EL (cell line): ENCODE measurements around the gene EID2B.

Experiments used
- DNase-seq: peaks from one replicate; pipeline ENCODE4 v3.0.0-alpha.2; 2016

Gene EID2B

DNA sequence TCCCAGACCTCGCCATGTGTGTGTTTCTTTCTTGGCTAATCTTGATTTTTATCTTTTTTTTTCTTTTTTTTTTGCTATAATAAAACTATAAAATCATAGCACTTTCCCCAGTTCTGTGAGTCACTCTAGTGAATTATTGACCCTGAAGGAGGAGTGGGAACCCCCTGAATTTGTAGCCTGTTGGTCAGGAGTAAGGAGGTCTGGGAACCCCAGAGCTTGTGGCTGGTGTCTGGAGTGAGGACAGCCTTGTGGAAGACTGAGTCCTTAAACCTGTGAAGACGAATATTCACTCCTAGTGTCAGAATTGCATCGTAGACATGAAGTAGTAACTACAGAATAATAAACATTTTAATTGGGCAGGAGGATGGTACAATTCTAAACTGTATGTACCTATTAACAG, 7.4 kb downstream of the EID2B start:
- DNase-seq: no peak

GRCh38 chr19:39524495-39524894, 8.2 kb downstream of the EID2B start:
- no peak for DNase-seq

GRCh38 chr19:39520541-39521484, 11.8 kb downstream of the EID2B start:
- DNase-seq: no peak

GRCh38 chr19:39518975-39519374, 13.7 kb downstream of the EID2B start:
- DNase-seq: no peak

- no peak for DNase-seq
Observed at GRCh38 chr19:39518458-39518857, 14.2 kb downstream of the EID2B start.

DNA sequence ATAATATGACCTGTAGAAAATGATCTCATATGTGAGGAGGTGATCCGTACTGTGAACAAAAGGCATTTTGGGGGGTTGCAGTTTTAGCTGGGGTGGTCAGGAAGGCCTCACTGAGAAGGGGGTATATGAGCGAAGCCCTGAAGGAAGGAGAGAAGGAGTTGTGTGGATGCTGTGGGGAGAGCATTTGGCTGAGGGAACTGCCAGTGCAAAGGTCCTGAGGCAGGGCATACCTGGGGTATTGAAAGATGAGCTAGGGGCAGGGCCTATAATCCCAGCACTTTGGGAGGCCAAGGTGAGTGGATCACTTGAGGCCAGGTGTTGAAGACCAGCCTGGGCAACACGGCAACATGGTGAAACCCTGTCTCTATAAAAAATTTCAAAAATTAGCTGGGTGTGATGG, 15.2 kb downstream of the EID2B start:
- DNase-seq: no peak

DNA sequence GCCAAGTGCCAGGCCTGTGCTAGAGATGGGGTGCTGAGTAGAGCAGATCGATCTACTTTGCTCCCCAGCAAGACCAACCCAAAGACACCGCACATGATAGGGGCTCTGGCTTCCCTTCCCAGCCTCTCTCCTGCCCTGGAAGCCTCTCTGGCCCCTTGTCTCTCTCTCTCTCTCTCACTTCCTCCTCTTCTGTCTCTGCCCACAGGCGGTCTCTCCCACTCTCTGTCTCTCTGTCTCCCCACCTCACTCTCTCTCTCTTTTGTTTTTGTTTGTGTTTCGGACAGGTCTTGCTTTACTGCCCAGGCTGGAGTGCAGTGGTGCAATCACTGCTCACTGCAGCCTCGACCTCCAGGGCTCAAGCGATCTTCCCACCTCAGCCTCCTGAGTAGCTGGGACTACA, 16.4 kb downstream of the EID2B start:
- DNase-seq: no peak

- DNase-seq: no peak
Observed at GRCh38 chr19:39515551-39516191, 17.0 kb downstream of the EID2B start.

- no peak for DNase-seq
Observed at GRCh38 chr19:39514840-39515550, 17.7 kb downstream of the EID2B start, which contains the start of gene SELENOV. SELENOV (plus strand) TSS chr19:39515139; CDS start chr19:39515213, 74 bp downstream.

DNA sequence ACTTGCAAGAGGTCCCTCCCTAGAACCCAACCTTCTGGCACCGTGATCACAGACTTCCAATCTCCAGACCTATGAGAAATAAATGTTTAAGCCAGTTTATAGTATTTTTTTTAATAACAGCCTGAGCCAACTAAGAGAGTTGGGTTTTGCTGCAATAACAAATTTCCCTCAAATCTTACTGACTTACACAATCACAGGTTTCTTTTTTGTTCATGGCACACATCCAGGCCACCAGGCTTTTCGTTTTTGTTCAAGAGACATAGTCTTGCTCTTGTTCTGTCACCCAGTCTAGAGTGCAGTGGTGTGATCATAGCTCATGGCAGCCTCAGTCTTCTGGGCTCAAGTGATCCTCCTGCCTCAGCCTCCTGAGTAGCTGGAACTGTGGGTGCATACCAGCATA, 19.7 kb downstream of the EID2B start:
- no peak for DNase-seq

- DNase-seq: no peak
Observed at GRCh38 chr19:39509233-39509632, 23.4 kb downstream of the EID2B start.

DNA sequence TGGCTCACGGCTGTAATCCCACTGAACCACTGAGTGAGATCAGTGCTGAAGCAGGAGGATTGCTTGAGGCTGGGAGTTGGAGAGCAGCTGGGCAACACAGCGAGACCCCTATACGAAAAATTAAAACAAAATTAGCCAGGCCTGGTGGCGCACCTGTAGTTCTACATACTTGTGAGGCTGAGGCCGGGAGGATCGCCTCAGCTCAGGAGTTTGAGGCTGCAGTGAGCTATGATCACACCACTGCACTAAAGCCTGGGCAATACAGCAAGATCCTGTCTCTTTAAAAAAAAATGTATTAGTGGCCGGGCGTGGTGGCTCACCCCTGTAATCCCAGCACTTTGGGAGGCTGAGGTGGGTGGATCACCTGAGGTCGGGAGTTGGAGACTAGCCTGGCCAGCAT, 24.0 kb downstream of the EID2B start:
- no peak for DNase-seq

GRCh38 chr19:39507715-39508364, 24.8 kb downstream of the EID2B start:
- DNase-seq: no peak

DNA sequence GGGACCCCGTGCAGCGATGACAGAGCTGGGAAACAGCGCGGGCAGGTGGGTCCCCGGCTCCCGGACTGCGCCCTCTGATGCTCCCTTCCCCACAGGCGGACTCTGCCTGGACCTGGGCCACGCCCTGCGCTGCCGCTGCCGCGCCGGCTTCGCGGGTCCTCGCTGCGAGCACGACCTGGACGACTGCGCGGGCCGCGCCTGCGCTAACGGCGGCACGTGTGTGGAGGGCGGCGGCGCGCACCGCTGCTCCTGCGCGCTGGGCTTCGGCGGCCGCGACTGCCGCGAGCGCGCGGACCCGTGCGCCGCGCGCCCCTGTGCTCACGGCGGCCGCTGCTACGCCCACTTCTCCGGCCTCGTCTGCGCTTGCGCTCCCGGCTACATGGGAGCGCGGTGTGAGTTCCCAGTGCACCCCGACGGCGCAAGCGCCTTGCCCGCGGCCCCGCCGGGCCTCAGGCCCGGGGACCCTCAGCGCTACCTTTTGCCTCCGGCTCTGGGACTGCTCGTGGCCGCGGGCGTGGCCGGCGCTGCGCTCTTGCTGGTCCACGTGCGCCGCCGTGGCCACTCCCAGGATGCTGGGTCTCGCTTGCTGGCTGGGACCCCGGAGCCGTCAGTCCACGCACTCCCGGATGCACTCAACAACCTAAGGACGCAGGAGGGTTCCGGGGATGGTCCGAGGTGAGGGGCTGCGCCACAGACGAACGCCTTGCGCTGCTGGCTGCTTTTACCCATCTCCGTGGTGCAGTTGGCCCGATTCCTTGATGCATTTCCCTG, 25.5 kb downstream of the EID2B start:
- peak; percentile 74 for DNase-seq

DNA sequence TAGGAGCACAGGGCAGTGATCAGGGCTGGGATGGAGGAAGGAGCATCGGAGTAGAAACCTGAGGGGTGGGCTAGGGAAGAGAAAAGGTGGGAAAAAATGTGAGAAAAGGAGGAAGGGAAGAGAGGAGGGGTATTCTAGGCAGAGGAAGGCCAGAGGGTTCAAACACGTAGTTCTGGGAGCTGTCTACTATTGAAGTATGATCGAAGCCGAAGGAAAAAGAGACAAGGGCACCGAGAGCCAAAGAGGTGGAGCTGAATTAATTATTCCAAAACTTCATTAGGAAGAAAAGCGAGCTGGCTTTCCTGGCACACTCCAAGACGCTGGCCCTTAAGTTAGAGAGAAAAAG, 26.1 kb downstream of the EID2B start:
- no peak for DNase-seq

DNA sequence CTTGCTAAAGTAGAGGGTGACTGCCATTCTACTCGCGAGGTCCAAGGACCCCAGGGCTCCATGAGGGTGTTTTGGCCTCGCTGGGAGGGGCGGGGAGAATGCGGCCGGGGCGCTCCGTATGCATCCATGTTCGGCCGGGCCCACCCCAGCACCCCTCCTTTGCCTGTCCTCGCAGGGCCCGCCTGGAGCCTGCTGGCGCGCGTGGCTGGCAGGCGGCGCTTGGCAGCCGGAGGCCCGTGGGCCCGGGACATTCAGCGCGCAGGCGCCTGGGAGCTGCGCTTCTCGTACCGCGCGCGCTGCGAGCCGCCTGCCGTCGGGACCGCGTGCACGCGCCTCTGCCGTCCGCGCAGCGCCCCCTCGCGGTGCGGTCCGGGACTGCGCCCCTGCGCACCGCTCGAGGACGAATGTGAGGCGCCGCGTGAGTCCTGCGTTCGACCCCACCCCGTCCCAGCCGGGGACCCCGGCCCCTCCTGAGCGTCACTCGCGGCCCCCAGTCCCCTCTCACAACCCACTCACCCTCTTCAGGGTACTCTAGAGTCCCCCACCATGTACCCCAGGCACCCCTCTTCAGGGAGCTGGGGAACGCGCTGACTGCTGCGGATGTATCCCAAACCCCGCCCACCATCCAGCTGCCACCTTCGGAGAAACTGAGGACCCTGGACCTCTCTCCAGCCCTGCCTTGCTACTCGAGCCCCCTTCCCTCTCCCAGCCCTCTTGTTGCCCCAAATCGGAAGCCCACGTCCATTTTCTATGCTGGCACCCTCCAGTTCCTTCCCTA, 29.8 kb downstream of the EID2B start:
- DNase-seq: peak; percentile 64

- no peak for DNase-seq
Observed at GRCh38 chr19:39501340-39501739, 31.3 kb downstream of the EID2B start.

DNA sequence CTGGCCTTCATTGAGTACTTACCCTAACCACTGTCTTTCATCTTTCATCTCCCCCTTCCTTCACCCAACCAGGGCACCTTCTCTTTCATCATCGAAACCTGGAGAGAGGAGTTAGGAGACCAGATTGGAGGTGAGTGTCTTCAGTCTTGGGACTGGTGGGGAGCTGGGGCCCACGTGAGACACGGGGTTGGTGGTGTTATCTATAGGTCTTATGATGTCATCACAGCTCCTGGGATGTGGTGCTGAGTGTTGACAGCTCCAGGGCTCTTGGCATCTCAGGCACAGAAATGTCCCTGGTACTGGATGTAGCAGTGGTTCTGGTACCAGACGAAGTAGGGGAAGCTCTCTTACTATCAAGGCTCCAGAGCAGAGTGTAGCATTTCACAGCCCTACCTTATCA, 32.1 kb downstream of the EID2B start:
- no peak for DNase-seq

DNA sequence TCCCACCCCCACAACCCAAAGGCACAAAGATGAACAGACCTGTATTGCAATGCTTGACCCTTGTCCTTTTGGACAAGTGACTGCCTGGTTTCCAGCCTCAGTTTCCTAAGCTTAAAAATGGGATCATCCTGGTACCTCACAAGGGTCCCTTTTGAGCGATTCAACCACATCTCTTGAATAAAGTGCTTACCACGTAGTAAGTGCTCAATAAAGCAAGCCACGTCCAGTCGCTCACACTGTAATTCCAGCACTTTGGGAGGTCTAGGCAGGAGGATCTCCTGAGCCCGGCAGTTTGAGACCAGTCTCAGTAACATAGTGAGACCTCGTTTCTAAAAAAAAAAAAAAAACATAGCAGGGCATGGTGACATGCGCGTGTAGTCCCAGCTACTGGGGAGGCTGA, 32.7 kb downstream of the EID2B start:
- DNase-seq: no peak

DNA sequence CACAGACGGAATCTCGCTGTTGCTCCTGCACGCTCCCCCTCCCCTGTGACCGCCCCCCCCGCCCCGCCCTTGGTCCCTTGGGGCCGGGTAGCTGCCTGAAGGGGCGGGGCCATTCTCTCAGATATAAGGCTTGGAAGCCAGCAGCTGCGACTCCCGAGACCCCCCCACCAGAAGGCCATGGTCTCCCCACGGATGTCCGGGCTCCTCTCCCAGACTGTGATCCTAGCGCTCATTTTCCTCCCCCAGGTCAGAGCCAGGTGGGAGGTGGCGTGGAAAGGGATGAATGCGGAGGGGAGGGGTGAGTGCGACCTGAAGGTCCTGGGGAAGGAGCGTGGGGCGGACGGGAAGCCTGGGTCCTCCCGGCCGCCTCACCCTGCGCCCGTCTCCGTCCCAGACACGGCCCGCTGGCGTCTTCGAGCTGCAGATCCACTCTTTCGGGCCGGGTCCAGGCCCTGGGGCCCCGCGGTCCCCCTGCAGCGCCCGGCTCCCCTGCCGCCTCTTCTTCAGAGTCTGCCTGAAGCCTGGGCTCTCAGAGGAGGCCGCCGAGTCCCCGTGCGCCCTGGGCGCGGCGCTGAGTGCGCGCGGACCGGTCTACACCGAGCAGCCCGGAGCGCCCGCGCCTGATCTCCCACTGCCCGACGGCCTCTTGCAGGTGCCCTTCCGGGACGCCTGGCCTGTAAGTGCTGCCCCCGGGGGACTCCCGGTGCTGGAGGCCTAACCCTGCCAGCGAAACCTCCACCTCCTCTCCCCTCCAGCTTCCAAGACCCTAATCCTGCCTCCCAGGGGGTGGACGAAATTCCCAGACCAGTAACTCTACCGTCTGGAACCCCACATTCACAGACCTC, 33.6 kb downstream of the EID2B start, which contains the start of gene DLL3:
DLL3 (plus strand) TSS at position 150 of the 845 bp plus-strand sequence; CDS start at position 178, 28 bp downstream.
- DNase-seq: no peak
